ENCODE results near the gene ICA1.

- TF ChIP-seq EZH2 (optimal IDR thresholded peaks at IDR 0.05; ENCODE audit: low read depth, low read length) (no peak), CTCF (IDR thresholded peaks at IDR 0.05; ENCODE audit: low read length) (no peak)
Measured at GRCh38 chr7:8064828-8065227, 197.1 kb downstream of the ICA1 start.
